GM19324 (cell line): ENCODE results near the gene NBAS.
"Not testable (repeated sequence)": the region's sequence is repeated elsewhere in the genome, so short reads cannot be mapped to it uniquely, and the experiment has no call there.

Experiments
- ATAC-seq: cut with Tn5 transposase; IDR thresholded peaks from one replicate; pipeline ENCODE4 v1.9.1; 2021; ENCODE audit warnings: mild to moderate bottlenecking, moderate library complexity; ENCODE audit not compliant: unreplicated experiment, low FRiP score

The NBAS gene

DNA sequence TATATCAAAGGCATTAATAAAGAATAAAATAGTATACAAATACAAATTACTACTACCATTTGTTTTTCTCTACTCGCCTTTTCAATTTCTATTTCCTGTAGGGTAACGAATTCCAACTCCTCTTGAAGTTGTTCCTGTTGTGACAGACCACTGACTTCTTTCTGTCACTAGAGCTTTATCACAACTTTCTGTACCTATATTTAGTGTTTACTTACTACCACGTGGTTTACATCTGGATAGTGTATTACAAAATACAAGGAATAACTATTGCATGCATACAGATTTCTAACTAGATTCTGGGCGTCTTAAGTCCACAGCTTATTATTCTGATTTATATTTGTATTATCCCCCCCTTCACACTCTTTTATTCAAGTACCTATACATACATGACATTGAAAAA, 22.3 kb downstream of the NBAS start:
- no peak for ATAC-seq

DNA sequence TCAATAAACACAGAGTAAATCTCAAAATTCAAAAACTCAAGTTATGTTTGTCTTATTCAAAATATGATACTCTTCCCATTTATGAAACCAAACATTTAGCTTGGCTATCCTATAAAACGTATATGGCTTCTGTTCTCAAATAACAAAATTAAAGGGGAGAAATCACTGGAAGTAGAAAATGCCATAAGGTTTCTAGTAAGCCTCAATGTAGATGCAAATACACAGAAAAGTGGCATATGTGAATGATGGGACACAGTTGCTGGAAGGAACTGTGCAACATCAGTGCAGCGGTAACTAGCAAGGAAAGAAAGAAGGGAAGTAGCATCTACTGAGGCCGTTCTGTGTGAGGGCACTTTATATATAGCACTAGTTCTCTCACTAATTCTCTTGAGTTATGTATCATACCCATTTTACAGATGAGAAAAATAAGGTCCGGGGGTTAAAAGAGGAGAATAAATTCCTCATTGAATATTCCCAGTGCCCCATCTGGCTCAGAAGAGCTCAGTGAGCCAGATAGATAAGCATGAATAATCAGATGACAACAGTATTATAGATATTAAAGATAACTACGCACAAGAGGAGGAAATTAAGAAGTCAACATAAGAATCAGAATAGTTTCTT, 27.2 kb downstream of the NBAS start:
- no peak for ATAC-seq

DNA sequence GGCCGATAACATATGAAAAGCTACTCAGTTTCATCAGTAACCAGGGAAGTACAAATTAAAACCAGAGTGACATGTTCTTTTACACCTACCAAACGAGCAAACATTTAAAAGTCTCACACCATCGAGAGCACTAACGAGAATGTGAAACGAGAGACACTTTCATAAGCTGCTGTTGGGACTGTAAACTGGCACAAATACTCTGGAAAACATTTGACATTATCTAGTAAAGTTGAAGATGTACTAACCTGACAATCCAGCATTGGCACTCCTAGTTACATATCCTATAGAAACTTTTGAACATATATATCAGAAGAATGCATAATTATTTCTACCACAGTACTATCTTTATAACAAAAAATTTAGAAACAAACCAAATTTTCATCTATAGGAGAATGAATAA, 28.1 kb downstream of the NBAS start:
- no peak for ATAC-seq

DNA sequence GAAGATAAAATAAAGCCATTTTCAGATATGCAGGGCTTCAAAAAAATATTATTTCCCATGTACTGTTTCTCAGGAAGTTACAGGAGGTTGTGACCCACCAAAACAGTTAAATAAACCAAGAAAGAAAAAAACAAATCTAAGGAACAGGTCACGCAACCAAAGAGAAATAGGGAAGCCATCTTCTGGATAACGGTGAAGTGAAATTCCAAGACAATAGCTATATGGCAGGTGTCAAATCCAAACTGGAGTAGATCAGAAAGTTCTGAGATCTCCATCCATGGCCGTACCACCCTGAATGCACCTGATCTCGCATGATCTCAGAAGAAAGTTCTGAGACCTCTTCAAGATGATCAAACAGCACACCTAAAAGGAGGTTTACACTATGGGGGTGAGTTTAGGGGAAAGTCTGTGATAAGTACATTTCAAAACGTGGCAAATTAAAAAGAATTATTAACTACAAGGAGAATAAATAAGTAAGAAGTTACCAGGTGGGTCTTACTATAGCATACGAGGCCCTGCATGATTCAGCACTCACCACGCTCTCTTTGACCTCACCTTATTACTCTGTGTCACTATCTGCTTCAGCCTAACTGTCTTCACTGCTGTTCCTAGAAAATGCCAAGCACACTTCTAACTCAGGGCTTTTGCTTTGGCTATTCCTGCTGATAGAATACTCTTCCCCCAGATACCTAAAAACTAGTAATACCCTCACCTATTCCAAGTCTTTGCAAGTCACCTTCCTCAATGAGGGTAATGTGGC, 29.9 kb downstream of the NBAS start:
- ATAC-seq: no peak

DNA sequence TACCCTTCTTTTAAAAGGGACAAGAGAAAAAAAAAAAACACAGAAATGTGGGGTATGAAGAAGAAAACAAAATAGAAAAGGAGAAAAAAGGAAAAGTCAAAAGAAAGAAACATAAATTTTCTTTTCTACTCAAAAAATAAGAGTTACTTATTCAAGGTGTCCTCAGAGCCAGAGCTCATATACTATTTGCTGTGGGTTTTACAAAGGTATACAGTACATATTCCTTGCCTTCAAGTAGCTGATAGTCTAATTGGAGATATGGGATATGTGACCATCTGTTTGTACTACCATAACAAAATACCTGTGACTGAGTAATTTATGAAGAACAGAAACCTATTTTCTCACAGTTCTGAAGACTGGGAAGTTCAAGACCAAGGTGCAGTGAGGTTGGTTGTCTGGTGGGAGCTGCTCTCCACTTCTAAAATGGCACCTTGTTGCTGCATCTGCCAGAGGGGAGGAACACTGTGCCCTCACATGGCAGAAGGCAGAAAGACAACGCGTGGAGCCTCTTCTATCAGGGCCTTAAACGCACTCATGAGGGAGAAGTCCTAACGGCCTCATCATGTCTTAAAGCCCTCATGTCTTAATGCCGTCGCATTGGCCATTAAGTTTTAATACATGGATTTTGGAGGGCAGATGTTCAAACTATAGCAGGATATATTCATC, 33.9 kb downstream of the NBAS start:
- ATAC-seq: no peak

DNA sequence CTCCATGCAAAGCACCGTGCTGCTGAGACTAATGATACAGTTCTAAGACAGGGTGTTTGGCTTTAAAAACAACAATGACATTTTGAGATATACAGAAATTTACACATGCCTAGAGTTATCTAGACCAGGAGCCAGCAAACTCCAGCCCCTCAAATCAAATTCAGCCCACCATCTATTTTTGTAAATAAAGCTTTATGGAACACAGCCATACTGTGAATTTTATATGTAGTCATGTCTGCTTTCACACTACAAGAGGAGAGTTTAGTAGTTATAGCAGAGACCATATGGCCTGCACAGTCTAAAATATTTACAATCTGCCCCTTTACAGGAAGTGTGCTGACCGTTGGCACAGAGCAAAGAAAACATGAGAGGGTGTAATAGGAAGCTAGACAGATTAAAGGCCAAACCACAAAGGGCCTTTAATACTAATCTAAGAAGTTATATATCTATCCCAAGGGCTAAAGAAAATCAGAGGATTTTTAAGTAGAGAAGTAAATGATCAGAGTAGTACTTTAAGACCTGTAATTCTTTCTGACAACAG, 39.4 kb downstream of the NBAS start:
- ATAC-seq: no peak

DNA sequence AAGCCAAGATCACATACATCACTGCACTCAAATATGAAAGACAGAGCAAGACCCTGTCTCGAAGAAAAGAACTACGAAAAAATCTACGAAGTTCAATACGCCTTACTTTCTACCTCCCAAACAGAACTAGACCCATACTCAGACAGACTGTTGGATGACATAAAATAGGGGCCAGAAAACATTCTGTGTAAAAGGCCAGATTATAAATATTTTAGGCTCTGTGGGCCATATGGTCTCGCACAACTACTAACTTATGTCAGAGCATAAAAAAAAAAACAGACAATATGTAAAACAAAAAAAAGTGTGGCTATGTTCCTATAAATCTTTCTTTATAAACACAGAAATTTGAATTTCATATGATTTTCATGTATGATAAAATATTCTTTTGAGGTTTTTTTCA, 40.8 kb downstream of the NBAS start:
- no peak for ATAC-seq

DNA sequence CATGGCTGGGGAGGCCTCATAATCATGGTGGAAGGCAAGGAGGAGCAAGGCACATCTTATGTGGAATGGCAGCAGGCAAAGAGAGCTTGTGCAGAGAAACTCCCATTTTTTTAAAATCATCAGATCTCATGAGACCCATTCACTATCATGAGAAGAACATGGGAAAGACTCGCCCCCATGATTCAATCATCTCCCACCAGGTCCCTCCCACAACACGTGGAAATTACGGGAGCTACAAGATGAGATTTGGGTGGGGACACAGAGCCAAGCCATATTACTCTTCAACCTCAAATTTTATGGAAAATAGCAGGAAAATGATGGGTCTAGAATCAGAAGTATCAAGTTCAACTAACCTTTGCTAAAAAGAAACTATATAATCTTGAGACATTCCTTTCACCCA, 42.4 kb downstream of the NBAS start:
- ATAC-seq: not testable (repeated sequence)

DNA sequence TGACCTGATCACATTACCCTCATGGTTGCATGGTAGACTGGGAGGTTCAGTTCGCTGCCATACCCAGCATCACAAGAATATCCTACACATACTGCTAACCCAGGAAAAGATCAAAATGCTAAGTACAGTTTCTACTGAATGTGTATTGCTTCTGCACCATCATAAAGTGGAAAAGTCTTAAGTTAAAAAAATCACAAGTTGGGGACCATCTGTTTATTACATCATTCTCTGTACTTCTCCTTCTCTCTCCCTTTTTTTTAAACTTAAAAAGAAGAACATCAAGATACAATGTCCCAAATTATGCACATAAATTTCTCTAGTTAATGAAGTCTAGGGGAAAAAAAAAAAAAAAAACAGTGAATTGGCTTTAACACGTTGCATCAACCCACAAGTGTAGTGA, 43.3 kb downstream of the NBAS start:
- no peak for ATAC-seq

DNA sequence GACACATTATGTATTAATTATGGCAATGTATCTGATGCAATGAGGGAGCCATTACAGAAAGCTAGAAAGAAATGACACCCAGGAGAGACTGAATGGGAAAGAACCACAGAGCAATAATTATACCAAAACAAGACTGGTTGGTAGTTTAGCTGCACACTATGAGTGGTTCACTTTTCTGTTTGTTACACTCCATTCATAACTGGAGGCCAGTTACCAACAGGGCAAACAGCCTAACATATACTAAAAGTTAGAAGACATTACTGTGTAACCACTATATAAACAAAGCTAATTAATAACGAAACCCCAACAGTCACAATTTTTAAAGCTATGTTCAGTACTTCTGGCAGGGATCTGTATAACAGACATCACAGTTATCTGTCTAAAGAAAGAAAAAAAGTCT, 49.4 kb downstream of the NBAS start:
- no peak for ATAC-seq

DNA sequence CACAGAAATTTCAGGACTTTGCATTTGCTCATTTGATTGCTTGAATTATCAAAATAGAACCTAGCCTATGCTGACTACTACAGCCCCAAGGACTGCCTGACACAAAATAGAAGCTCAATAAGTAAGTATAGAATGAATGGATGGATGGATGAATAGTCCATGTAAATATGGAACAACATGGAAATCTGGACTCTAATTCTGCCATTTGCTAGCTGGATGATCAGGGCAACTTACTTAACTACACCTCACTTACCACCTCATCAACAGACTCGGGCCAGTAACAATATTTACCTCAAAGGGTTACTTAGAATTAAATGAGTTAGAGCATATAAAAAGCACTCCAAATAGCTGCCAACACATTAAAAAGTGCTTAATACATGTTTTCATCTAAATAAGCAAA, 50.6 kb downstream of the NBAS start:
- no peak for ATAC-seq

DNA sequence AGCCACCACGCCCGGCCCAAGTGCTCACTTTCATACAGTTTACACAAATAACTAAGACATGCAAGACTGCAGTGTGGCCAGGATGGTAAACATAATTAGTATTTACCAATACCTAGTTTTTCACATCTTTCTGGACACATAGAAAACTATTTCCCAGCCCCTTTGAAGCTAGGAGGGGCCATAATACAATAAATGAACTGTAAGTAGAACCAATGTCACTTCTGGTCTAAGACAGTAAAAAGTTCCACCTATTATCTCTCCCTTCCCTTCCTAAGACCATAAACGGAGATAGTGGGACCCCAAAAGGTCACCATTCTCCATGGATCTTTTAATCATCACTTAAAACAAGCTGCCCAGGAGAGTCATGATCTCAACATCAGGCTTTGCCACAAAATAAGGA, 51.0 kb downstream of the NBAS start:
- ATAC-seq: no peak

DNA sequence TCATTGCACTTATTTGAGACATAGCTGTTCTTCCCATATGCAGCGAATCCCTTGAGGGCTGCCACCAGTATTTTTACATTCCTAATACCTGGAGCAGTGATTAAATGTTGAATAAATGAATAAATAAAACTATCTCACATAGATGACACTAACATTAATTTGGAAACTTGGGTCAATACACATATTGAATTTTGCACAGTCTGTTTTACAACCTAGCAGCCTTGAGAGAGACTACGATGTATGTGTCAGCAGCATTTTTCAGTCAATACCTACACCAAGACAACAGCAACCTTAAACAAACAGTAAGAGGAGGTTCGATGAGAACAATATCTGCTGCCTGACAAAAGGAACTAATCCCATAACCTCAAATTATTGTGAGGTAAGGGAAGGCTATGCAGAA, 53.4 kb downstream of the NBAS start:
- ATAC-seq: no peak

DNA sequence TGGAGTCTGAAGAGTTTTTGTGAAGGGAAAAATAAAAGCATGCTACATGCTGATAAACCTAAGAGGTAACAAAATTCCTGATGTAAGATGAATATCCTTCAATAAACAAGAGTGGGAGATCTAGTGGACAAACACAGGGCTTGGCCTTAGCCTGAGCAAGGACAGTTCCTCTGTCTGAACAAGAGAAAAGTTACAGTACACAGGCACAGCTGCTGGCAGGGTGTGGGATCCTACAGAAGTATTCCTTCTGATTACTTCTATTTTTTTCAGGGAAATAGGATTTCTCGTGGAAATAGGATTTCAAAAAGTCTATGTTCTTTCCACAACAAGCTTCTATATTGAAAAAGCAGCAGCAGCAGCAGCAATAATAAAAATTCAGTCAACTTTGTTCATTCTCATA, 54.1 kb downstream of the NBAS start:
- no peak for ATAC-seq

DNA sequence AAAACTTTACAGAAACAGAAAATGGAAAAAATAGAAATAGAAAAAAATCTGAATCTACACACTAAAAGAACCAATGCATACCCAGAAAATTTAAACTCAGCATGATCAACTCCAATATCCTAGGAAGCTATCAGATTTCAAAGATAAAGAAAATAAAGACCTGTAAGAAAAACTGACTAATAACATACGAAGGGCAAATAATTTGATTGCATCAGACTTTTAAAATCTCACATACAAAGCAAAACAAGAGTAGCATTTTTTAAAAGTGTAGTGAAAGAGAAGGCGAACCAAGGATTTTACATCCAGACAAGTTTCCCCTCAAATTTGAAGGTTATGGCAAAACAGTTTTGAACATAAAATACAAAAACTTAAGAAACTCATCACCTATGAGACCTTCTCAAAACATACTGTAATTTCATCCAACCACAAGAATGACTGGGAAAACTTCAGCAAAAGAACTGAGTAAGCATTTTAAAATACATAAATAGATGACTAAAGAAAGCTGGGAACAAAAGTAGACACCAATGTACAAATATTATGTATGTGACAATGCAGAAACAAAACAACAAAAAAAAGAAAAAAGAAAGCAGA, 54.8 kb downstream of the NBAS start:
- ATAC-seq: no peak

DNA sequence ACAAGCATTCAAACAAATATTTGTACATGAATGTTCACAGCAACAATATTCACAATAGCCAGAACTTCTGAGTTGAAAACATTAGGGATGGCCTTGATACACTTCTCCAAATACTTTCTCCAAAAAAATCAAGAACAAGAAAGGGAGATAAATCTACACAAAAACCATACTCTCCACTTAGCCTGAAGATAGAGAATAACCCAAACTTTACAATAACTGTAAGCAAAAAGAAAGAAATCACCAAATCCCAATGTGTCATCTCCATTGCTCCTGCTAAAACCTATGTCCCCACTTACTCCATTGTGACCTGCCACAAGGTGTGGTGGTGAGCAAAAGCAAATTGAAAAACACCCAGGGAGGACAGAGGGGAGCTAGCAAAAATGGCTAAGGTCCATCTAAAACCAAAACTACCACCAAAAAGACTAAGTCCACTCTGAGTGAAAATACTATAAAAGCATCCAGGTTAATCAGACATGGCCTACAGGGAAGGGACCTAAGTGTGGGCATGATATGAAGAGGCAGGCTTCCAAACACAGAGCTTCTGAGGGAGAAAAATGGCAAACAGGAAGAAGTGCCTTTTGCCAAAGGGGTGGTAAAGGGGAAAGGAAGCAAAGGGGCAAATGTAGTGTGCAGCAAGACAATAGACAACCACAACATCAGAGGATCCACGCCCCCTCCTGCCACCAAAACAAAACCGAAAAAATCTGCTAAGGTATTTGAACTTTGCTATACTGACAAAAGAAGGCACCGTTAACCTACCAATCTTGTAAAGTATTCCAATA, 56.1 kb downstream of the NBAS start:
- ATAC-seq: no peak

DNA sequence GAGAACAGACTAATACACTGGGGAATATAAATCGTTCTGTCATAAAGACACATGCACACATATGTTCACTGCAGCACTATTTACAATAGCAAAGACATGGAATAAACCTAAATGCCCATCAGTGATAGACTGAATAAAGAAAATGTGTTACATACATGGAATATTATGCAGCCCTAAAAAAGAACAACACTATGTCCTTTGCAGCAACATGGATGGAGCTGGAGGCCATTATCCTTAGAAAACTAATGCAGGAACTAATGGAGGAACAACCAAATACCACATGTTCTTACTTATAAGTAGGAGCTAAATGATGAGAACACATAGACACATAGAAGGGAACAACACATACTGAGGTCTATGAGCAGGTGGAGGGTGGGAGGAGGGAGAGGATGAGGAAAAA, 61.9 kb downstream of the NBAS start:
- ATAC-seq: not testable (repeated sequence)

DNA sequence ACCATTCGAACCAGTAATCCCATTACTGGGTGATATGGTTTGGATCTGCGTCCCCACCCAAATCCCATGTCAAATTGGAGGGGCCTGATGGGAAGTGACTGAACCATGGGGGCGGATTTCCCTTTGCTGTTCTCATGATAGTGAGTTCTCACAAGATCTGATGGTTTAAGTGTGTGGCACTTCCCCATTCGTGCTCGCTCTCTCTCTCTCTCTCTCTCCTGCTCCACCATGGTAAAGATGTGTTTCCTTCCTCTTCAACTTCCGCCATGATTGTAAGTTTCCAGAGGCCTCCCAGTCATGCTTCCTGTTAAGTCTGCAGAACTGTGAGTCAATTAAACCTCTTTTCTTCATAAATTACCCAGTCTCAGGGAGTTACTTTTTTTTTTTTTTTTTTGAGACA, 62.6 kb downstream of the NBAS start:
- ATAC-seq: no peak

DNA sequence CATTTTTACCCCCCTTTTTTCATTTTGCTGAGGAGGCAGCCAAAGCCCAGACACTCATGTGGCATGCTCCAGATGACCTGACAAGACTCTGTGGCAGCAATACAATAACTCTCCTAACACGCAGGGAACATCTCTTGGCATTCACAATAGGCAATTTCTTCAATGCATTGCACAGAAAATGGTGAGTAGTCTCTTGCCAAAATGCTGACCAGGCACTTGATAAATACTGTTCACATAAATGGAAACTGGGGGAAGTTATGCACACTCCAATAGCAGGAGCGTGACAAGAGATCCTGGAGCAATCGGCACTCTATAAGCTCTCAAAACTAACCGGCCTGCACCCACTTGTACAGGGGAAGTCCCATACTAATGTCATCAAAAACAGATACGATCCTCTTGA, 66.3 kb downstream of the NBAS start:
- ATAC-seq: no peak

DNA sequence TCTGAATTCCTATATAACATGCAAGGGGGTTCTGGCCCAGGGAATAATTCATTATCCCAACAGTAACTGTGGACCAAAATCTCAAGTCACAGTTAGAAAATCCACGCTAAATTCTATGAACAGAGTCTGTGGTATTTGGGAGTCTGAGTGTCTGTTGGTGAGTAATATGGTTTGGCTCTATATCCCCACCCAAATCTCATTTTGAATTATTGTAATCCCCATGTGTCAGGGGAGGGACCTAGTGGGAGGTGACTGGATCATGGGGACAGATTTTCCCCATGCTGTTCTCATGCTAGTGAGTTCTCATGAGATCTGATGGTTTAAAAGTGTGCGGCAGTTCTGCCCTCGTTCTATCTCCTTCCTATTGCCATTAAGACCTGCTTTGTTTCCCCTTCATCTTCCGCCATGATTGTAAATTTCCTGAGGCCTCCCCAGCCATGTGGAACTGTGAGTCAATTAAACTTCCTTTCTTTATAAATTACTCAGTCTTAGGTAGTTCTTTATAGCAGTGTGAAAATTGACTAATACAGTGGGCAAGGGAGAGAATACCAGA, 68.3 kb downstream of the NBAS start:
- ATAC-seq: no peak
